GM10266 (cell line): ENCODE data around the gene SLC23A3.

ENCODE experiments used
- DNase-seq: peaks from one replicate; pipeline ENCODE4 v3.0.0; 2012; ENCODE audit errors: extremely low spot score
- CTCF ChIP-seq: IDR thresholded peaks from 2 replicates; pipeline ENCODE4 v1.5.1; 2012; ENCODE audit warnings: mild to moderate bottlenecking, low read depth; ENCODE audit not compliant: control insufficient read depth, insufficient read depth; ENCODE audit errors: missing control alignments

Gene SLC23A3

GRCh38 chr2:219199470-219200211 is 29.8 kb upstream of the SLC23A3 start:
- TF ChIP-seq CTCF, result no peak
- DNase-seq, result no peak

GRCh38 chr2:219198974-219199373 is 29.1 kb upstream of the SLC23A3 start:
- DNase-seq, result no peak
- TF ChIP-seq CTCF, result no peak

GRCh38 chr2:219197388-219197787 is 27.6 kb upstream of the SLC23A3 start:
- no peak for TF ChIP-seq CTCF
- DNase-seq, result no peak

- no peak for DNase-seq
- TF ChIP-seq CTCF, result no peak
Measured at GRCh38 chr2:219186754-219187456, 17.1 kb upstream of the SLC23A3 start.

GRCh38 chr2:219184121-219184520 is 14.3 kb upstream of the SLC23A3 start:
- no peak for TF ChIP-seq CTCF
- no peak for DNase-seq

GRCh38 chr2:219183151-219183772 is 13.4 kb upstream of the SLC23A3 start:
- TF ChIP-seq CTCF, result no peak
- DNase-seq, result no peak
